Tibial artery (tissue), 4 donors: ENCODE measurements around the gene HMGA1.

Experiments used
- DNase-seq, 2 donors: peaks; one replicate each; pipeline ENCODE4 v3.0.0-alpha.2; 2019
- H3K27ac ChIP-seq, 2 donors: fragments of 200-600 bp; sonication (generic) in 1 of 2; 1 replicate in 1 of 2; 2 replicates in 1 of 2; pipeline ENCODE4 v1.5.1; 2018 to 2019; ENCODE audit warnings: mild to moderate bottlenecking in 1 of 2
- H3K27me3 ChIP-seq, 2 donors: fragments of 200-600 bp; sonication (generic) in 1 of 2; one replicate each; pipeline versions ENCODE4 v1.5.1 to v1.6.0; 2016 to 2019
- H3K36me3 ChIP-seq, 3 donors: fragments of 200-600 bp; sonication (generic) in 2 of 3; one replicate each; pipeline ENCODE4 v1.5.1; 2016 to 2019; ENCODE audit warnings: mild to moderate bottlenecking in 2 of 3
- H3K4me1 ChIP-seq, 4 donors: fragments of 200-600 bp; sonication (generic) in 2 of 4; 1 replicate in 3 of 4; 2 replicates in 1 of 4; pipeline ENCODE4 v1.5.1; 2016 to 2019
- H3K4me3 ChIP-seq, 2 donors: fragments of 200-600 bp; sonication (generic) in 1 of 2; 1 replicate in 1 of 2; 2 replicates in 1 of 2; pipeline ENCODE4 v1.5.1; 2018 to 2019; ENCODE audit warnings: mild to moderate bottlenecking in 2 of 2
- H3K9me3 ChIP-seq, 3 donors: fragments of 200-600 bp; sonication (generic) in 1 of 3; one replicate each; pipeline ENCODE4 v1.5.1; 2016 to 2019
- CTCF ChIP-seq, 2 experiments: fragments of 200-600 bp in 1 of 2; fragments of 450-650 bp in 1 of 2; IDR thresholded peaks; one replicate each; pipeline ENCODE4 v1.5.1; 2017 to 2019; ENCODE audit warnings: antibody characterized with exemption in 2 of 2, mild to moderate bottlenecking in 1 of 2, moderate library complexity in 1 of 2
- intact Hi-C: fragments of 100-400 bp; cut with DNase I; formaldehyde crosslinking; loops from one replicate; pipeline ENCODE4 v1.15.0; 2023; ENCODE audit warnings: low total_unique reads

Gene HMGA1

GRCh38 chr6:34231566-34232336, 4.9 kb upstream of the HMGA1 start:
- TF ChIP-seq CTCF (IDR thresholded peaks at IDR 0.05) = no peak
- Histone ChIP-seq H3K27me3 (no peaks in the 10 kb centered on the region), H3K4me3 (no peak overlapping the region), H3K27ac (no peak overlapping the region), H3K4me1 (peaks cover 0 to 15% (median 9%) of the 10 kb centered on the region in 4 donors), H3K36me3 (no peaks in the 10 kb centered on the region), H3K9me3 (no peaks in the 10 kb centered on the region)
- intact Hi-C loops = no loop called here
- no peak for DNase-seq

GRCh38 chr6:34232901-34233300, 3.8 kb upstream of the HMGA1 start:
- intact Hi-C loops = no loop called here
- DNase-seq = no peak
- H3K27me3 ChIP-seq = no peaks in the 10 kb centered on the region
- no peak overlapping the region for H3K4me3 ChIP-seq
- TF ChIP-seq CTCF (IDR thresholded peaks at IDR 0.05) = no peak
- no peaks in the 10 kb centered on the region for H3K9me3 ChIP-seq
- H3K36me3 ChIP-seq = no peaks in the 10 kb centered on the region
- peak overlapping the region; percentile 11 to 81 for H3K27ac ChIP-seq
- peaks cover 0 to 18% (median 12%) of the 10 kb centered on the region in 4 donors for H3K4me1 ChIP-seq

GRCh38 chr6:34233867-34234266, 2.8 kb upstream of the HMGA1 start:
- intact Hi-C loops = no loop called here
- Histone ChIP-seq H3K4me3 (no peak overlapping the region), H3K27ac (peak overlapping the region in 1 of 2 donors; percentile 81), H3K36me3 (no peaks in the 10 kb centered on the region), H3K9me3 (no peaks in the 10 kb centered on the region), H3K27me3 (no peaks in the 10 kb centered on the region), H3K4me1 (peaks cover 0 to 24% (median 17%) of the 10 kb centered on the region in 4 donors)
- no peak for TF ChIP-seq CTCF (IDR thresholded peaks at IDR 0.05)
- DNase-seq = no peak

GRCh38 chr6:34234667-34235306, 1.9 kb upstream of the HMGA1 start:
- peak overlapping the region; percentile 81 to 83 for H3K27ac ChIP-seq
- TF ChIP-seq CTCF (IDR thresholded peaks at IDR 0.05) = no peak
- no peak for DNase-seq
- no peak overlapping the region for H3K4me3 ChIP-seq
- intact Hi-C loops = no loop called here
- H3K36me3 ChIP-seq = no peaks in the 10 kb centered on the region
- H3K4me1 ChIP-seq = peaks cover 0 to 24% (median 17%) of the 10 kb centered on the region in 4 donors
- H3K9me3 ChIP-seq = no peaks in the 10 kb centered on the region
- no peaks in the 10 kb centered on the region for H3K27me3 ChIP-seq

- Histone ChIP-seq H3K27ac (peak overlapping the region; percentile 81 to 83), H3K9me3 (no peaks in the 10 kb centered on the region), H3K4me3 (peak overlapping the region; percentile 71 to 74), H3K4me1 (peaks cover 0 to 24% (median 17%) of the 10 kb centered on the region in 4 donors), H3K36me3 (peaks cover 0 to under 1% (median 0%) of the 10 kb centered on the region in 3 donors), H3K27me3 (no peaks in the 10 kb centered on the region)
- intact Hi-C loops = no loop called here
- peak; percentile 41 to 76 for DNase-seq
- no peak for TF ChIP-seq CTCF (IDR thresholded peaks at IDR 0.05)
Measured at GRCh38 chr6:34235307-34236130, 1.2 kb upstream of the HMGA1 start.
